ENCODE measurements around the gene TJP1. TPM values are rescaled to one million over a fixed set of nuclear protein-coding genes. Genes with fewer than 3 reads are reported as not detected.
"Not testable (repeated sequence)": the region's sequence is repeated elsewhere in the genome, so short reads cannot be mapped to it uniquely, and the experiment has no call there.

Gene TJP1
- total RNA-seq, 4 donors from 2014 or later = 33.2 to 47.2 (median 42.9) TPM

- DNase-seq (no peak), ATAC-seq (no peak)
- Histone ChIP-seq H3K9me3 (no peaks in the 10 kb centered on the region), H3K4me3 (no peak overlapping the region), H3K27me3 (no peaks in the 10 kb centered on the region), H3K36me3 (peaks cover 0 to 48% of the 10 kb centered on the region in 2 donors), H3K27ac (no peak overlapping the region), H3K4me1 (no peaks in the 10 kb centered on the region)
- in situ Hi-C loops (cut with MboI; ENCODE audit: low sequenced_read_pairs in 4 of 4) = no loop called here
- intact Hi-C loops (cut with DNase I; ENCODE audit: low total_unique reads) = no loop called here
- TF ChIP-seq CTCF (IDR thresholded peaks at IDR 0.05 in 4 of 5, conservative IDR thresholded peaks at IDR 0.05 in 1 of 5) = no peak
- no peak for TF ChIP-seq POLR2A (IDR thresholded peaks at IDR 0.05)
These were observed 56.3 kb downstream of the TJP1 start for GRCh38 chr15:29765898-29766527.

GRCh38 chr15:29765234-29765841 lies 56.9 kb downstream of the TJP1 start:
- Histone ChIP-seq H3K36me3 (peaks cover 0 to 49% of the 10 kb centered on the region in 2 donors), H3K9me3 (no peaks in the 10 kb centered on the region), H3K4me1 (no peaks in the 10 kb centered on the region), H3K27me3 (no peaks in the 10 kb centered on the region), H3K4me3 (no peak overlapping the region), H3K27ac (no peak overlapping the region)
- in situ Hi-C loops (cut with MboI; ENCODE audit: low sequenced_read_pairs in 4 of 4) = no loop called here
- no peak for TF ChIP-seq POLR2A (IDR thresholded peaks at IDR 0.05)
- no peak for DNase-seq
- intact Hi-C loops (cut with DNase I; ENCODE audit: low total_unique reads) = no loop called here
- no peak for ATAC-seq

- peaks cover 14 to 20% of the 10 kb centered on the region in 2 donors for H3K4me1 ChIP-seq
- in situ Hi-C loops (cut with MboI; ENCODE audit: low sequenced_read_pairs in 4 of 4) = no loop called here
- H3K9me3 ChIP-seq = no peaks in the 10 kb centered on the region
- no peaks in the 10 kb centered on the region for H3K27me3 ChIP-seq
- no peak overlapping the region for H3K4me3 ChIP-seq
- no peak for DNase-seq
- no peak overlapping the region for H3K27ac ChIP-seq
- H3K36me3 ChIP-seq = peaks cover 0 to 32% of the 10 kb centered on the region in 2 donors
- ATAC-seq = no peak
- no peak for TF ChIP-seq CTCF (IDR thresholded peaks at IDR 0.05 in 4 of 5, conservative IDR thresholded peaks at IDR 0.05 in 1 of 5)
- TF ChIP-seq POLR2A (IDR thresholded peaks at IDR 0.05) = no peak
- intact Hi-C loops (cut with DNase I; ENCODE audit: low total_unique reads) = loop anchor here (5.0 kb wide), 2 partner anchors 48 to 63 kb away; partner anchors contain the start of gene TJP1
These were observed 62.7 kb downstream of the TJP1 start for GRCh38 chr15:29759596-29759995.

GRCh38 chr15:29756358-29757267 lies 65.7 kb downstream of the TJP1 start:
- ATAC-seq = peak in 1 of 2 donors; percentile 46
- no peaks in the 10 kb centered on the region for H3K9me3 ChIP-seq
- peaks cover 0 to 22% of the 10 kb centered on the region in 2 donors for H3K36me3 ChIP-seq
- in situ Hi-C loops (cut with MboI; ENCODE audit: low sequenced_read_pairs in 4 of 4) (no loop called here), intact Hi-C loops (cut with DNase I; ENCODE audit: low total_unique reads) (loop anchor here (5.0 kb wide), 2 partner anchors 51 to 66 kb away; partner anchors contain the start of gene TJP1)
- no peak for DNase-seq
- no peak overlapping the region for H3K4me3 ChIP-seq
- peaks cover 14 to 20% of the 10 kb centered on the region in 2 donors for H3K4me1 ChIP-seq
- TF ChIP-seq CTCF (IDR thresholded peaks at IDR 0.05 in 4 of 5, conservative IDR thresholded peaks at IDR 0.05 in 1 of 5) (no peak), POLR2A (IDR thresholded peaks at IDR 0.05) (no peak)
- H3K27ac ChIP-seq = peak overlapping the region in 1 of 4 donors; percentile 39
- H3K27me3 ChIP-seq = no peaks in the 10 kb centered on the region

- H3K27me3 ChIP-seq; DNase-seq; H3K9me3 ChIP-seq; H3K36me3 ChIP-seq; H3K27ac ChIP-seq; in situ Hi-C loops (cut with MboI; ENCODE audit: low sequenced_read_pairs in 4 of 4); intact Hi-C loops (cut with DNase I; ENCODE audit: low total_unique reads); H3K4me3 ChIP-seq; ATAC-seq: not testable (repeated sequence)
- H3K4me1 ChIP-seq = peaks cover 14 to 20% of the 10 kb centered on the region in 2 donors
These were observed 68.3 kb downstream of the TJP1 start for GRCh38 chr15:29754009-29754408.
